Measurements from ENCODE around the gene CCP110.
A peak's percentile ranks its signal among the peaks of the same experiment; 100 is the strongest.

CCP110 gene

DNA sequence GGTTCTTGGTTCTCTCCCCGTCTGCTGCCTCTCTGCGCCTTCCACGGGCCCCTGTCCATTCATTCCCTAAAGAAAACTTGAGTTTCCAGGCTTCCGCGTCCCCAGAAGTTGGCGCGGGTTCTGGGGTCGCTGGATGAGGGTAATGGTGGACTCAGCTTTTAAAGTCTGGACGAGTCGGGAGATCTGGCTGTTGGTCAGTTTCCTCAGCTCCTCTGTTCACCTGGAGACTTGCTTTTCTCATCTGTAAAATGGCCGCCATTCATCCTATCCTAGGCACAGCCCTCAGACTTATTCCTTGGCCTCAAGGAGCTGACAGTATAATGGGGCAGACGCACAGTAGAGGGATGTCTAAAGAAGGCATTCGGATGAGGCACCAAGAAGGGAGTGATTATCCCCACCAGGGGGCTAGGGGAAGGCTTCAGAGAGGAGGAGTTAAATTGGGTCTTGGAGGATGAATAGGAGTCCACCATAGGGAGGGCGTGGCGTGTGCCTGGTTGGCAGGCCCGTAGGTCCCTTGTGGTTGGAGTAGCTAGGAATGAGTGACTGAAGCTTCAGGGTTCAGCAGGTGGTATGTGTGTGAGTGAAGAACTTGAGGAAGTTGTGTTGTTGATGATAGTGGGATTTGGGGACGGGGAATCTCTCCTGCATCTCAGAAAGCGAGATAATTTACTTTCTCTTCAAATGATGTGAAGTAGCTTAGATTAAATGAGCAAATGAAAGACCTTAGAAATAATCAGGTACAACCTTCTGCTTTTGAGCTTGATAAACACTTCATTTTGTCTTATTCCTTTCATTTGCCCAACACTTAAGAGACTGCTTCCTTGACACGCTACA, 32.4 kb downstream of the CCP110 start:
- no peak for DNase-seq

DNA sequence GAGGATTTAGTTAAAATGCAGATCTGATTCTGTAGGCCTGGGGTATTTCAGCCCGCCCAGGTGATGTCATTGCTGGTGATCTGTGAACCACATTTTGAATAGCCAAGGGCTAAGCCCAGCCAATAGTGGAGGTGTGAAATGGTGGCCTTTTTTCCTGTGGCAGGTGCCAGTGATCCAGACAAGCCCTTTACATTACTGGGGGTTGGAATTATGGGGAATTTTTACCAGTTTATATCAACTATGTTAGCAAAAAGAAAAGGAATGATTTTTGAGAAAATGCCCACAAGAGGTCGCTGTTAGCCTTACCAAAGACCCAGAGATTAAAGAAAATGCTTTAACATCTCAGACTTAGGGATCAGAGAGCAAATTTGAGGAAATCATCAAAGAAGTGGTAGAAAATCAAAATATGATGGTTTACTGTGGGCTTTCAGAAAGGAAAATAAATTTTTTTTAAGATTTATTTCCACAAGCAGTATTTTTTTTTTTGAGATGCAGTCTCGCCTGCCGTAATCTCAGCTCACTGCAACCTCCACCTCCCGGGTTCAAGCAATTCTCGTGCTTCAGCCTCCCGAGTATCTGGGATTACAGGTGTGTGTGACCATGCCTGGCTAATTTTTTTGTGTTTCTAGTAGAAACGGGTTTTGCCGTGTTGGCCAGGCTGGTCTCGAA, 35.6 kb downstream of the CCP110 start:
- DNase-seq = no peak

GRCh38 chr16:19560078-19560477, 36.3 kb downstream of the CCP110 start:
- DNase-seq = no peak

DNA sequence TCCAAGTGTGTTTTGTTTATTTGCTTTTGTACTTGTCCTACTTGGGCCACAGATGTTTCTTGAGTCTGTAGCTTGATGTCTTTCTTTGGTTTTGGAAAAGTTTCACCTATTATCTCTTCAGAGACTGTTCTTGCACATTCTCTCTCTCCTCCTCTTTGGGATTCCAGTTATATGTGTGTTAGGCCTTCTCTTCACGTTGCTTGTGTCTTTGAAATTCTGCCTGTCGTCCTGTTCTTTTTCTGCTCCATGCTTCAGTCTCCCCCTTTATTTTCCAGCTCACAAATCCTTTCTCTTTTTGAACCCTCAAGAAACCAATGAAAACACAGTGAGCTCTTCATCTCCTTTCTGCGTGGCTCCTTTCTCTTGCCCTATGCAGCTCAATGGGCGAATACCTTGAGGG, 39.6 kb downstream of the CCP110 start:
- DNase-seq = no peak

DNA sequence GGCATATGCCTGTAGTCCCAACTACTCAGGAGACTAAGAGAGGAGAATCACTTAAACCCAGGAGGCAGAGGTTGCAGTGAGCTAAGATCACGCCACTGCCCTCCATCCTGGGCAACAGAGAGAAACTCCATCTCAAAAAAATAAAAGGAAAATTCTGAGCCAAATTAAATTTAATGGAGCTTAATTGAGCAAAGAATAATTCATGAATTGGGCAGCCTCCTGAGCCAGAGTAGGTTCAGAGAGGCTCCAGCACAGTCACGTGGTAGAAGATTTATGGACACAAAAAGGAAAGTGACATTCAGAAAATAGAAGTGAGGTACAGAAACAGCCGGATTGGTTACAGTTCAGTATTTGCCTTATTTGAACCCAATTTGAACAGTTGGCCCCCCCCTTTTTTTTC, 42.6 kb downstream of the CCP110 start:
- no peak for DNase-seq

GRCh38 chr16:19567560-19567959, 43.8 kb downstream of the CCP110 start:
- no peak for DNase-seq

- DNase-seq = no peak
These were observed 50.3 kb downstream of the CCP110 start for GRCh38 chr16:19573997-19574396.

GRCh38 chr16:19574615-19575014, 50.9 kb downstream of the CCP110 start:
- DNase-seq = no peak

GRCh38 chr16:19578378-19578971, 54.7 kb downstream of the CCP110 start:
- DNase-seq = peak; percentile 80

DNA sequence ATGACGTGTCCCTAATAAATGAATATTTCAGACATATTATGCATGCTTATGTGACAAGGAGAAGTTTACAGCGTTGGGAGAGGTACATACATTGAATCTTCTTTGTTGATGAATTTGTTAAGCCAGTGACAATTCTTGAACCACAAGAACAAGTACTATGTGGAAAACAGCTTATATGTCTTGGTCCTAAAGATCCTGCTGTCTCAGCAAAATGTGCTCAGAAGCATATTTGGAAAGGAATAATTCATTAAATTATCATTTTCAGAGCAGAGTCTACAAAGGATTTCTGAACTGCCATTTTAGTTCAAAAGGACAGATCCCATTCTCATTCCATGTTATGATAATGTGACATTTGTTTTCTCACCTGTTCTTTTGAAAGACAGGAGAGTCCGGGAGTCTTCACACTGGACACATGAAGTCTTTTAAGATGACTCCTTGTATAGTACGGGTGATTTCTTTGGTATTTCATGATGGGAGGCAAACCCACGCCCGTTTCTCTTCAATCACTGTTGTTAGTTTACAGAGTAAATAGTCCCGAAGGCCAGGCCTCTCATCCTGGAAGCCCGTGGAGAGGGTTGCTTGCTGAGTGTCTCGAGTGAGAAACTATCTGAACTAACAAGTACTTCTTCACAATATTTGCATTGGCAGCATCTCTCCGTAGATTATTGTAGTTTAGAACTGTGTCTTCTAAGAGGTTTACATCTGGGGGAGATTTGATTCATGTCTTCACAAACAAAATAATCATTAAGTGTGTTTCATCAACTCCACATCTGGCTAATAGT, 58.5 kb downstream of the CCP110 start:
- no peak for DNase-seq

DNA sequence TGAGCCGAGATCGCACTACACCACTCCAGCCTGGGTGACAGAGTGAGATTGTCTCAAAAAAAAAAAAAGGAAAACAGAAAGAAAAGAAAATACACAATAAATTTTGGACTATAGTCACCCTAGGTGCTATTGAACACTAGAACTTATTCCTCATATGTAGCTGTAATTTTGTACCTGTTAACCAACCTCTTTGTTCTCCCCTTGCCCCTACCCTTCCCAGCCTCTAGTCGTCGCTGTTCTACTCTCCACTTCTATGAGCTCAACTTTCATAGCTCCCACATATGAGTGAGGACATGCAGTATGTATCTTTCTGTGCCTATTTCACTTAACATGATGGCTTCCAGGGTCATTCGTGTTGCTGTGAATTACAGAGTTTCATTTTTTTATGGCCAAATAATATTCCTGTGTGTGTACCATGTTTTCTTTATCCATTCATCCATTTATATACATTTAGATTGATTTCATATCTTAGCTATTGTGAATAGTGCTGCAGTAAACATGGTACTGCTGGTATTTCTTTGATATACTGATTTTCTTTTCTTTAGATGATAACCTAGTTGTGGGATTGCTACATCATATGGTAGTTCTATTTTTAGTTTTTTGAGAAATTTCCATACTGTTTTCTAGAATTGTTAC, 60.0 kb downstream of the CCP110 start:
- no peak for DNase-seq

- DNase-seq = no peak
These were observed 64.9 kb downstream of the CCP110 start for GRCh38 chr16:19588661-19589060.

GRCh38 chr16:19589106-19589505, 65.4 kb downstream of the CCP110 start:
- no peak for DNase-seq

- DNase-seq = peak; percentile 79
These were observed 66.1 kb downstream of the CCP110 start for GRCh38 chr16:19589771-19590302.

GRCh38 chr16:19595043-19595767, 71.5 kb downstream of the CCP110 start:
- no peak for DNase-seq

- peak; percentile 56 for DNase-seq
These were observed 75.2 kb downstream of the CCP110 start for GRCh38 chr16:19598805-19599510.

GRCh38 chr16:19599968-19600716, 76.4 kb downstream of the CCP110 start:
- DNase-seq = no peak

GRCh38 chr16:19601083-19601976, 77.6 kb downstream of the CCP110 start:
- DNase-seq = no peak
